K562 (cell line): ENCODE results near the gene SYNGR4. TPM values are rescaled to one million over a fixed set of nuclear protein-coding genes. Genes with fewer than 3 reads are reported as not detected.

Experiments
- ARNT ChIP-seq, 2 experiments: fragments of 450-650 bp; IDR thresholded peaks; 2 replicates each; pipeline ENCODE4 v1.6.1; 2016; ENCODE audit warnings: mild to moderate bottlenecking in 1 of 2
- CHD4 ChIP-seq: fragments of 200-600 bp; sonication (generic); IDR thresholded peaks from 3 replicates; pipeline ENCODE4 v1.6.1; 2012; ENCODE audit warnings: low read depth, mild to moderate bottlenecking, mixed read lengths, low read length, inconsistent platforms; ENCODE audit not compliant: insufficient read depth, insufficient replicate concordance, poor library complexity, severe bottlenecking
- ELF4 ChIP-seq: fragments of 450-650 bp; formaldehyde crosslinking; IDR thresholded peaks from 2 replicates; pipeline ENCODE4 v1.4.0; 2022; ENCODE audit warnings: missing genetic modification characterization
- FOS ChIP-seq: IDR thresholded peaks from 3 replicates; pipeline ENCODE4 v1.6.1; 2011; ENCODE audit not compliant: insufficient read length; ENCODE audit errors: extremely low read depth
- HIVEP1 ChIP-seq: fragments of 250-450 bp; sonication (Bioruptor Pico); IDR thresholded peaks from 2 replicates; pipeline ENCODE4 v1.4.0; 2020; ENCODE audit warnings: mild to moderate bottlenecking
- HMGN3 ChIP-seq: IDR thresholded peaks from 2 replicates; pipeline ENCODE4 v1.6.1; 2011; ENCODE audit warnings: borderline replicate concordance, low read depth, mild to moderate bottlenecking, mixed read lengths, low read length; ENCODE audit not compliant: insufficient read length; ENCODE audit errors: extremely low read depth
- JUND ChIP-seq, 2 experiments: IDR thresholded peaks; 2 replicates in 1 of 2; 3 replicates in 1 of 2; pipeline ENCODE4 v1.6.1; 2011; ENCODE audit warnings: borderline replicate concordance in 2 of 2, low read depth in 2 of 2, low read length in 2 of 2, improper control_type of control experiment in 1 of 2, missing biosample characterization in 1 of 2, missing genetic modification characterization in 1 of 2, missing genetic modification reagents in 1 of 2
- MAFK ChIP-seq: IDR thresholded peaks from 2 replicates; pipeline ENCODE4 v1.6.1; 2011; ENCODE audit warnings: low read length, improper control_type of control experiment
- MTA2 ChIP-seq: fragments of 450-650 bp; IDR thresholded peaks from 2 replicates; pipeline ENCODE4 v1.6.1; 2016; ENCODE audit warnings: low read depth
- NFXL1 ChIP-seq: fragments of 450-650 bp; formaldehyde crosslinking; IDR thresholded peaks from 2 replicates; pipeline ENCODE4 v1.4.0; 2021; ENCODE audit warnings: mild to moderate bottlenecking
- POLR2G ChIP-seq: fragments of 200-400 bp; formaldehyde crosslinking; IDR thresholded peaks from 2 replicates; pipeline ENCODE4 v1.6.1; 2017; ENCODE audit warnings: low read depth, mild to moderate bottlenecking, antibody characterized with exemption, low read length, moderate library complexity
- SPI1 ChIP-seq: IDR thresholded peaks from 2 replicates; pipeline ENCODE4 v1.6.1; 2011; ENCODE audit warnings: low read depth, low read length, control low read depth, borderline replicate concordance
- TBP ChIP-seq: optimal IDR thresholded peaks from 2 replicates; pipeline ENCODE3; 2011; ENCODE audit warnings: low read depth, low read length, improper control_type of control experiment
- TCFL5 ChIP-seq: fragments of 250-450 bp; sonication (Bioruptor Pico); conservative IDR thresholded peaks from 2 replicates; pipeline ENCODE4 v1.6.1; 2021; ENCODE audit warnings: mild to moderate bottlenecking, moderate library complexity, matching md5 sums
- TEAD1 ChIP-seq, 2 experiments: fragments of 450-650 bp in 1 of 2; sonication (generic) in 1 of 2; formaldehyde crosslinking; IDR thresholded peaks; 2 replicates each; pipeline versions ENCODE4 v1.4.0 to v1.8.0; 2020 to 2022; ENCODE audit warnings: mild to moderate bottlenecking in 2 of 2, missing genetic modification reagents in 1 of 2
- TRIM24 ChIP-seq, 2 experiments: fragments of 450-650 bp; IDR thresholded peaks; 2 replicates each; pipeline ENCODE4 v1.6.1; 2016
- ZBTB11 ChIP-seq, 3 experiments: fragments of 200-800 bp in 1 of 3; fragments of 250-450 bp in 1 of 3; fragments of 450-650 bp in 1 of 3; sonication (Bioruptor Pico) in 1 of 3; sonication (Bioruptor generic) in 1 of 3; formaldehyde crosslinking in 1 of 3; IDR thresholded peaks; 2 replicates each; pipeline versions ENCODE4 v1.6.1 to v1.8.0; 2016 to 2022; ENCODE audit warnings: mild to moderate bottlenecking in 2 of 3, missing genetic modification characterization in 2 of 3, missing compliant biosample characterization in 1 of 3, moderate library complexity in 1 of 3
- ZNF253 ChIP-seq: fragments of 250-450 bp; sonication (Bioruptor Pico); conservative IDR thresholded peaks from 2 replicates; pipeline ENCODE4 v1.6.1; 2021; ENCODE audit warnings: mild to moderate bottlenecking
- ZNF384 ChIP-seq: IDR thresholded peaks from 2 replicates; pipeline ENCODE4 v1.6.1; 2012; ENCODE audit warnings: low read depth, low read length, improper control_type of control experiment
- ZNF589 ChIP-seq: fragments of 200-800 bp; sonication (Bioruptor generic); IDR thresholded peaks from 2 replicates; pipeline ENCODE4 v1.6.1; 2016; ENCODE audit warnings: low read depth, missing genetic modification characterization, missing compliant biosample characterization
- ZNF655 ChIP-seq: fragments of 250-450 bp; sonication (Bioruptor Pico); IDR thresholded peaks from 2 replicates; pipeline ENCODE4 v1.5.0; 2021
- ZNF668 ChIP-seq: fragments of 250-450 bp; sonication (Bioruptor Pico); IDR thresholded peaks from 2 replicates; pipeline ENCODE4 v1.8.0; 2022; ENCODE audit warnings: mild to moderate bottlenecking, inconsistent platforms
- ZSCAN29 ChIP-seq: fragments of 450-650 bp; IDR thresholded peaks from 2 replicates; pipeline ENCODE4 v1.6.1; 2017
- polyA plus RNA-seq, 8 experiments: library from polyadenylated mRNA; depleted of rRNA in 4 of 8; stranded (reverse) in 5 of 8; unstranded in 3 of 8; fragments of >200 nt; fragmentation: Nextera tagmentation in 2 of 8; fragmentation: Illumina TruSeq in 1 of 8; extraction: Ambion mirVana in 2 of 8; extraction: Trizol in 1 of 8; gene quantifications; 2 replicates each; pipeline versions ENCODE4 v1.2.1 to v1.2.3, GENCODE V29; 2011 to 2014; ENCODE audit warnings: inconsistent platforms in 1 of 8, missing spikeins in 1 of 8
- total RNA-seq, 7 experiments: library from RNA; depleted of rRNA in 6 of 7; stranded (reverse); fragments of >200 nt in 6 of 7; fragmentation: Illumina TruSeq in 2 of 7; extraction: Trizol in 2 of 7; gene quantifications; 2 replicates each; pipeline versions ENCODE4 v1.2.1 to v1.2.3, GENCODE V29; 2011 to 2021; ENCODE audit warnings: low replicate concordance in 1 of 7

The SYNGR4 gene
- total and polyA plus RNA-seq, 9 of the 15 experiments (the other 6 are each of a cell fraction or from before 2014, with no cell fraction given): 0.07 to 0.14 TPM; not detected in 7

DNA sequence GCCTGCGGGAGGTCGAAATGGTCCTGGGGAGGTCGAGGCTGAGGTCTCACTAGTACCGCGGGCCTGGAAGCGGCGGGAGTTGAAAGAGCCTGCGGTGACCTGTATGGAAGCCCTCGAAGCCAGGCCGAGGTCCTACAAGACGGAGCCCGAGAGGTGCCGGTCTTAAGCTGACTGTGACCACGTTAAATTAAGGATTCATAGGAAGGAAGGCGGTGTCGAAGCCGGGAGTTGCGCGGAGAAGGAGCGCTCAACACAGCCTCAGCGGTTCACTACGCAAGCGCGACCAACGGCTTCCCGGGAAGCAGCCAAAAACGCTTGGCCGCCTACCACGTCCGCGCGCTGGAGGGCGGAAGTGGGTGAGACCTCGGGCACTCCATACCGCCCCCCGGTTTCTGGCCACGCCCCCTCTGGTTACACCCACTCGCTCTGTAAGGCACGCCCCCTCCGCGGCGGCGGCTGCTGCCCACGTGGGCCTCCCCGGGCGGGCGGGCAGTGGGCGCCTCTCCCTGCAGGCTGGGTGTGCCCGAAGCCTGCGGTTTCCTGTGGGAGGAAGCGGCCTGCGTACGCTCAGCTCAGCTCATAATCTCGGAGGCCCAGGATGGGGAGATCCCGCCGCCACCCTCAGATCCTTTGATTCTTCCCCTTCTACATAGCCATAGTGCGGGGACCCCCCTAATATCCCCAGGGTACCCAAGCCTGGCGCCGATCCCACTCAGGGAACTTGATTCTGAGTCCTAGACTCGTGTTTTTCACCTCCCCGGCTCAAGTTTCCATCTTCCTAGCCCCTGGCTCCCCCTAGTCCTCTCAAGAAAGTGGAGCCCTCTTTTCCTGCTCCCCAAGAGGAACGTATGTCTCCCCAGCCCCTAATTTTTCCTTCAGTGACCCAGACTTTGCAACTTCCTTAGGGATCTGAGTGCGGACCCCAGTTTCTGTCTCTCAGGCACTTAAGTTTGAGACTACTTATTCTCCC is 42.3 kb upstream of the SYNGR4 start (continued):
- peak; percentile 82 for TF ChIP-seq HIVEP1 (CRISPR knock-in tag)
- peak in 1 of 2 experiments; percentile 74; a peak in 3 of 4 replicates for TF ChIP-seq TEAD1 (CRISPR knock-in tag; IDR thresholded peaks at IDR 0.05)
- peak; percentile 10 for TF ChIP-seq CHD4
- 0 out of 2 replicates have a peak, but pooled peaks have one; percentile 35 for TF ChIP-seq NFXL1 (CRISPR knock-in tag)
- TF ChIP-seq POLR2G: peak; percentile 92
- no peak for TF ChIP-seq ZNF655
- 0 out of 2 replicates have a peak, but pooled peaks have one; percentile 3 for TF ChIP-seq MAFK
- TF ChIP-seq TRIM24 (IDR thresholded peaks at IDR 0.05): no peak
- no peak for TF ChIP-seq ZNF668 (CRISPR knock-in tag)
- no peak for TF ChIP-seq ARNT (IDR thresholded peaks at IDR 0.05)
- TF ChIP-seq MTA2: 0 out of 2 replicates have a peak, but pooled peaks have one; percentile 35
- peak; percentile 87 for TF ChIP-seq SPI1
- peak; percentile 0 for TF ChIP-seq FOS
- peak; percentile 77; the same call in 1 of the 2 replicates for TF ChIP-seq ZNF589 (CRISPR knock-in tag)
- no peak for TF ChIP-seq ZSCAN29
- peak in 1 of 3 experiments; percentile 38; a peak in 1 of 6 replicates for TF ChIP-seq ZBTB11 (CRISPR knock-in tag; IDR thresholded peaks at IDR 0.05)
- no peak for TF ChIP-seq TCFL5 (CRISPR knock-in tag)
- TF ChIP-seq ZNF253: no peak
- no peak; the same call in none of the 2 replicates for TF ChIP-seq ELF4
- peak; percentile 15; the same call in 1 of the 2 replicates for TF ChIP-seq ZNF384
- peak; percentile 73; the same call in 1 of the 2 replicates for TF ChIP-seq JUND (IDR thresholded peaks at IDR 0.05; ENCODE audit: borderline replicate concordance, low read depth, low read length)
- peak; percentile 53; the same call in 1 of the 3 replicates for TF ChIP-seq JUND (tag; IDR thresholded peaks at IDR 0.05; ENCODE audit: borderline replicate concordance, low read depth, low read length)
- TF ChIP-seq HMGN3: peak; percentile 99
- peak; percentile 71 for TF ChIP-seq TBP
